HG03103 (cell line): Measurements from ENCODE around the gene NAA11.
"Not testable (repeated sequence)": the region's sequence is repeated elsewhere in the genome, so short reads cannot be mapped to it uniquely, and the experiment has no call there.

Experiments used
- ATAC-seq: cut with Tn5 transposase; IDR thresholded peaks from one replicate; pipeline ENCODE4 v1.9.1; 2021; ENCODE audit warnings: low read depth; ENCODE audit not compliant: unreplicated experiment

Gene NAA11

DNA sequence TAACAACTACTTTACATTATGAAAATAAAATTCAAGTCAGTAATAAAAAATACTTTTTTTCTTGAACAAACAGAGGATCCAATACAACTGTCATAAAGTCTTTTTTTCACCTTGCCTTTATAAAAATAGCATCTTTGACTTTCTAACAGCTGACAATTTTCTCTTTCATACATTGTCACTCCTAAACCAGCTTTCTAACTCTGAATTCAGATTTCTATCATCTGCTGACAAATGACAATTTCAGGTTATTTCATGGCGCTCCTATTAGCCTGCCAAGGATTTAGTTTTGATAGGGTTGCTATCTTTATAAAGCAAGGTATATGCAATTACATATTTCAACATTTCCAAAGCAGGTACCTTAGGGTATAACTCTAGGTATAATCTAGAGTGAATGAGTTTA lies 14.6 kb downstream of the NAA11 start:
- no peak for ATAC-seq

DNA sequence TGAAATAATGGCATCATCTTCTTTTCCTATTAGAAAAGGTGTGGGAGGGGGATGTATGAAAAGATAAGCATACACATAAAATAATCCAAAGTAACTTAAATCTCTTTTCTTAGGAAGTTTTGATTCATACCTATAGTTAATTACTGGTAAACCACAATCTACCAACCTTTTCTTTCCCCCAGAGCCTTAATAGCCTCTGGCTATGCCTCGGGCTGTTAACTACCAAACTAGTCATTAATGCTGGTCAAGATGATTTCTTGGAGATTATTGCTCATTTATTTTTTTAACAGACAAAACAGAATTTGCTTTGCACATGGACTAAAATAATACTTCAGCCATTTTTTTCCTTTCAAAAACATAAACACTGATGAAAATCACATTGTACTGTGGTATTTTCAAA lies 16.9 kb downstream of the NAA11 start:
- no peak for ATAC-seq

- no peak for ATAC-seq
Observed at GRCh38 chr4:79308137-79308536, 17.7 kb downstream of the NAA11 start.

DNA sequence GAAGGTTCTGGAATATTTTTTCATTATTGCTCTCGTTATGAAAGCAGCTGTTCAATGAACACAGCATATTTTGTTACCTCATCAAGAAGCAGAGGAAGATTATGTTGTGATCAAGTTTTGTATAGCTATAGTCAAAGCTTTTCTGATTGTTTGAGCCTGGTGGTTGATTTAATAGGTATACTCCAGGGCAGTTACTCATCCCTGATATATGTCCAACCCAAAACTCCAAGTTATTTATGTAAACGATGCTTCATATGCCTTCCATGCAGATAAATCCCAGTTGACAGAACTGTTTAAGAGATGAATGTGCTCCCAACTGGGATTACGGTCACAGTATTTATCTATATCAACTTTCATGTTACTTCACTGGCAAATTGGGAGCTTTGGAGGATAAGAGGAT lies 19.1 kb downstream of the NAA11 start:
- ATAC-seq, result no peak

GRCh38 chr4:79300280-79300679 lies 25.6 kb downstream of the NAA11 start:
- no peak for ATAC-seq

DNA sequence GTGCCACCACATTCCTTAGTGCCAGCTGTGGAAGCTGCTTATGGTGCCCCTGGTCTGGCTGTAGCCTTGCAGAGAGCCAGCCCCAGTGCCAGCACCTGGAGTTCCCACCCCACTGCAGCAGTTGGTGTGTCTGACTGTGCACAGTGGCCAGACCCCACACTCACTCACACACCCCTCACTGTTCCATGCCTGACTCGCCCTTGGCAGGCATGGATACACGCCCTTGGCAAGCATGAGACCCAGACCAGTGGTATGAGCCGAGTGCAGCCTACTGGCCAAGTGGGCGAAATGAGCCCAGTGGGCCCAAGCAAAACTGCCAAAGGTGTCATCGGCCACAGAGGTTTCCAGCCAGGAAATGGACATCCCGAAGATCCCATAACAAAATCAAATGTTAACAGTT lies 27.4 kb downstream of the NAA11 start:
- ATAC-seq, result no peak

GRCh38 chr4:79298027-79298426 lies 27.8 kb downstream of the NAA11 start:
- no peak for ATAC-seq

- ATAC-seq, result no peak
Observed at GRCh38 chr4:79297479-79297878, 28.4 kb downstream of the NAA11 start.

- no peak for ATAC-seq
Observed at GRCh38 chr4:79296768-79297428, 29.0 kb downstream of the NAA11 start.

DNA sequence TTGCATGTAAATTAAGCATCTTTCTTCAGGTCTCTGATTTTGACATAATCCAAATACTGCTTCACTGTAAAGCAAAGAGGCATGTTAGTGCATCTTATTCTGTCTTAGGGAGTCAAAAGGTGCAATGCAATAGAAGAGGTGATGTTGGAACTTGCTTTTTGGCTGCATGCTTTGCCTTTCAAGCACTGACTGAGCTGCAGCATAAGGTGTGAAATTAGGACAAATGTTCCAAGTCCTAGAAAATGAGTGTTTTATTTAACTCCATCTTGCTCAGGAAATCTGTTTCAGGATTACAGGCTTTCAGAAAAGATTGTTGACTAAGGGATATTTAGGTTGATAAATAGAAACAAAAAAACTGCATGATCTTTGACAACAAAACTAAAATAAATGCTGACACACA lies 30.8 kb downstream of the NAA11 start:
- no peak for ATAC-seq

- ATAC-seq, result no peak
Observed at GRCh38 chr4:79294064-79294463, 31.8 kb downstream of the NAA11 start.

DNA sequence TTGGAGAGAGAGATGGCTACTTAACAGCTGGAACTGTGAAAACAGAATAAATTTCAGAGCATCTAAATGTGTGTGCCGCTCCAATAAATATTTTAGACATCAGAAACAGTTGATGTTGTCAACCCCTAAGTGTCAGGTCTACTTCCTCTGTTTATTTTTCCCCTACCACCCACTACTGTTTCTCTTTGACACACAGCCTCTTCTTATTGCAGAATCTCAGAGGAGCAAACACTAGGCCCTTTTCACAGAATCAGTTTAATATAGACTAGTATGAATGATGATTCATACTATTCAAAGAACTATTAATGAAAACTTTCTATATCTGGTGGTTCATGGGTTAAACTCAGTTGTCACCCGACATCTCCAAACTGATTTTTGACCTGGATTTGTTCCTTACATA lies 33.9 kb downstream of the NAA11 start:
- ATAC-seq, result no peak

GRCh38 chr4:79290376-79290775 lies 35.5 kb downstream of the NAA11 start:
- no peak for ATAC-seq

- ATAC-seq, result no peak
Observed at GRCh38 chr4:79288185-79288584, 37.7 kb downstream of the NAA11 start.

DNA sequence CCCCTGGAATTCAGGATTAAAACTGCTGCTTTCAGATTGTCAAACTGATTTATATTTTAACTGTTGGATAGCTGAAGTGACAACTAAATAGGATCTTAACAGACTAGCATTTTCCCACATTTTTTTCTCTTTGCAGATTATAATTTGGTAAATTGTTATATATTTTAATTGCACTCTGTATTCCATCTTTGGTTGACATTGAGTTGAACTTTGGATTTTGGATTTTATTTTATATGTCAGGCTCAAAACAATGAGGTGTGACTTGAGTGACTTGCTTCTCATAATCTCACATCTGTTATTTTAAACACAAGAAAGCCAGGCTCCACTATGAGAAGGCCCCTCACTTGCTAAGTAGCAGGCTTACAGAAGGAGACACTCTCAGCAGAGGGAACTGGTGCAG lies 38.1 kb downstream of the NAA11 start:
- no peak for ATAC-seq

DNA sequence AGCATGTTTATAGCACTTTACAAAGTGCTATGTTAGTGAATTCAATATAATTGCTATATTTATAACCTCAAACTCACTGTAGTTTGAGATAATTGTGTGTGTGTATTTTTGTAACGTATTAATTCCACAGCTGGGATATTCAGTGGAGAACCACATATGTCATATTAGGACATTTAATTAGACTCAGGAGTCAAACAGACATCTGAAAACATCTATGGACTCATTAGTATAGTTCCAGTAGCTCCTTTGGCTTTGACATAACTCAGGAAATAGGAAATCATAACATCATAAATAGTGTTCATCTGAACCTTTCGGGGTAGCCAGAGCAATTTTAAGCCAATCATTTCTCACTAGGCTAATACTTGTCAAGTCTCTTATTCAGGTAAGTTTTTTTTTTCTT lies 38.8 kb downstream of the NAA11 start:
- no peak for ATAC-seq

GRCh38 chr4:79281566-79282359 lies 44.1 kb downstream of the NAA11 start:
- no peak for ATAC-seq

DNA sequence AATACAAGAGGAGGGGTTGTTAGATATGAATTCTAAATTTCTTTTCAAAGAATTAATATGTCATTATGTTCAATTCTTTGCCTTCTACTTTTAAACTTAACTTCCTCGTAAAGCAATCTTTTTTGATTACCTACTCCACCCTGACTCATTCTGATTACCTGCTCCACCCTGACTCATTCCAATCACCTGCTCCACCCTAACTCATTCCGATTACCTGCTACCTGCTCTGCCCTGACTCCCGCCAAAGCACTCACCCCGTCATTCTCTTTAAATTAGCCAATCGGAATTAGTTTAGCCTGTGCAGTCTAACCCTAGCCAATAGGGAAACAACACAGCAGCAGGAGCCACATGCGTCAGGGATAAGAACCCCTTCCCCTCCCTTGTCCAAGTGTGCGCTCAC lies 48.4 kb downstream of the NAA11 start:
- ATAC-seq, result not testable (repeated sequence)

DNA sequence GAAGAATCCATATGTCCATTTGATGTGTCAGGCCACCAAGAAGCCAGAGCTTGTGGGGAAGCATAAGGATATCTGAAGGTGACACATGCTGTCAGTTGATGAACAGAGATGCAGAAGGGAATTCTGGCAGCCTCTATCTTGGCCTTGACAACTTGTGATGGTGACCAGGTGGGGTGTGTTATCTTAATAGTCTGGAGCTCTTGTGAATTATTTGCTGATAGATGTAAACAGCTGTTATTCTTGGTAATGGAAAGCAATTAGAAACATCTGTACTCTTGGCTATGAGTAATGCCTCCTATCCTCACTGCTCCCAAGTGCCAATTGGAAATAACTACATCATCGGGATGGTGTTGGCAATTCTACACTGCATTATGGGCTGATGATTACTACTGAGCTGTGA lies 51.9 kb downstream of the NAA11 start:
- ATAC-seq, result no peak

- ATAC-seq, result no peak
Observed at GRCh38 chr4:79272761-79273160, 53.1 kb downstream of the NAA11 start.

DNA sequence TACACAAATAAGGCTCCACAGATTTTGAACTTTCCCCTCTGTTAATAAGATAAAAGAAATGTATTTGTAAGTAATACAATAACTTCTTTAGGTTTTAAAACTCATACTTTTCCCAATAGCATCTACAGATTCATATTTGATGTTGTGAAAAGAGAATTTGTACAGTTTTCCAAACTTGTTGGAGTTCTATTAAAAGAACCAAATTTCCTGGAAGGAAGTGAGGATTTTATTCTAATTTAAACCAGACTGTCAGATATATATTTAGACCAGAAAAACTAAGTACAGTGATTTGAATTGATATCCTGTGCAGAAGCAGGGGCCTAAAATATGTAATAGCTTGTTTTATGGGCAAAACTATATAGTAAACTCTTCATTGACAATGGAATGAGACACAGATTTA lies 53.7 kb downstream of the NAA11 start:
- ATAC-seq, result no peak

DNA sequence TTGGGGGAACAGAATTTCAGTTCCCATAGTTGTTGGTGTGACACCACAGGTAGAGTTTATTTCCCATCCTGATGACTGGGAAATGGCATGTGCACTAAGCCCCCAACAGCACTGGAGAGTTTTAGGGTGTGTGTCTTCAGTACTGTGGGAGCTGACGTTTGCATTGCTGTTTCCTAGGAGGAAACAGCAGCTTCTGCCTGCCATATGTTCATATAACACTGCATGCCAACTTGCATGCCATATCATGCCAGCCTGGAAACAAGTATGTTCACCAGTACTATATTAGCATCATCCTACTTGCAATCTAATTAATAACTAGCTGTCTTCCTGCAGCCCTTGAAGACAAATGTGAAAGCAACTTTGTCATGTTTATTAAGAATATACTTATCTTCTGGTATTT lies 58.2 kb downstream of the NAA11 start:
- no peak for ATAC-seq
